ENCODE data around the gene GSK3B.
A peak's percentile ranks its signal among the peaks of the same experiment; 100 is the strongest.

The GSK3B gene

DNA sequence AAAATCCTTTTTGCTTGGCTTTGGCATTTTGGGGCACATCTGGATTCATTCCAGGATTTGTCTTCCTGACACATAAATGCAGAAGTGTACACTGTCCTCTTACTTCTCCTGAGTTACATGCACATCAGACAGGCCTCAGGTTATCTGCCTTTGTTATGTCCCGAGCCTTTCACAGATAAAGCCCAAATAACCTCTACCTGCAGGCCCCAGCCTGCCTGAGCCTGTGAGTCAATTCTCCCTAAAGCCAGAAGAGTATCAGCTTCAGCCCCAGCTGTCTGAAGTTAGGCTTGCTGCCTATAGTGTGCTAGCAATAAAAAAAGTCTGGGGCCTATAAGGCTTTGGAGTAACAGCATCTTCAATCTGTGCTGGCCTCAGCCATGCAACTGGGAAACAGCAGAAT is 17.7 kb upstream of the GSK3B start:
- DNase-seq (no peak), ATAC-seq (no peak)
- Mint-ChIP-seq H3K9me3 (peaks cover 2 to 3% of the 10 kb centered on the region in 2 donors), H3K27me3 (no peaks in the 10 kb centered on the region), H3K4me1 (no peaks in the 10 kb centered on the region), H3K4me3 (no peak overlapping the region), H3K27ac (no peak overlapping the region)

DNA sequence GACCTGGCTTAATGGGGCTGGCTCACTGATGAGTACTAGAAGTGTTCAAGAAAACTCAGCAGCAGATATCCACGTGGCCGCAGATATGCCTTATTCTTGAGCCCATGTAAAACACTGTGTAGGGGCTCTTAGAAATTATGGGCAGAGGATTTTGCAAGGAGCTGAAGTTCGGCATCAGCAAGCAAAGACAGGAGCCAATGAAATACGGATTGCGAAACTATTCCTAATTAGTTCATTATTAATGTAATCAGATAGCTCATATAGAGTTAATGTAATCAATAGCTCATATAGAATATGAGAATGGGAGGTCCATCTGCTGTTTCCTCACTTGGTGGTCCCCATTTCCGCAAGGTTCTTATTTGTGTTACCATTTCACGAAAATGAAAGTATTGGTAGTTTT is 9.0 kb upstream of the GSK3B start:
- Mint-ChIP-seq H3K4me3 (no peak overlapping the region), H3K27me3 (no peaks in the 10 kb centered on the region), H3K4me1 (peaks cover 16% of the 10 kb centered on the region), H3K27ac (no peak overlapping the region), H3K9me3 (no peaks in the 10 kb centered on the region)
- DNase-seq (no peak), ATAC-seq (no peak)

DNA sequence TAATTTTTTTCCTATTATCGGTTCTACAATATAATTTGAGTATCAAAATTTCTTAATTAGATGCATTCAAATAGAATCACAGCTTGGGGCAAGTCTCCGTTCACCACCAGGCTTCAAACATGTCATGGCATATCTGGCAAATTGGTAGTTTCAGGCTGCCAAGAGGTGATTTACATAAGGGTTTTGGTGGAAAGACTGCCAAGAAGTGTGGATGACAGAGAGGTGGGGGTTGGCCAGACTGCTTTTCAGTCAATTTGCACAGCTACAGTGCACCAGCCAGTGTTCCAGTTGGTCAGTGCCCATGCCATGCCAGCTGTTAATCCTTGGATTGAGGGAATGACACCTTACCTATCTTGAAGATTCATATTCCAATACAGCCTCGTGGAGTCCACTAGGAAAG is 8.4 kb upstream of the GSK3B start:
- no peaks in the 10 kb centered on the region for H3K27me3 Mint-ChIP-seq
- H3K27ac Mint-ChIP-seq: no peak overlapping the region
- no peak for ATAC-seq
- peaks cover 16% of the 10 kb centered on the region for H3K4me1 Mint-ChIP-seq
- no peak for DNase-seq
- no peaks in the 10 kb centered on the region for H3K9me3 Mint-ChIP-seq
- no peak overlapping the region for H3K4me3 Mint-ChIP-seq

DNA sequence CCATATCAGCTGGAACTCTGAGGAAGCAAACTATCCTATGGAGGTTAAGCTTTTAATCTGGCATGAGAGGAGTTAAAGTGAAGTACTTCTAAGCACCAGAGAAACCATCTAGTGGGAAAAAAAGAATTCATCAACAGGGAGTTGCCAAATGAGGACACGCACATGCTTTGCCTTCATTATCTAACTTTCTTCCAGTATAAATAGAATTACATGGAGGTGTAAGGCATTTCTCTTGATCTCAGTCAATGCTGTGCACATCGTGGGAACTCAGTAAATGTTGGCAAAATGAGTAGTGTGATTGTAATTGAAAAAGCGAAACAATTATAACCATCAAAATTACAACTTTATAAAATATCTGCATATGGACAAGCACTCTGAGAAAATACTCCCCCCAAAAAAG is 8.0 kb upstream of the GSK3B start:
- ATAC-seq (no peak), DNase-seq (no peak)
- Mint-ChIP-seq H3K9me3 (no peaks in the 10 kb centered on the region), H3K4me1 (peaks cover 19% of the 10 kb centered on the region), H3K27ac (no peak overlapping the region), H3K27me3 (no peaks in the 10 kb centered on the region), H3K4me3 (no peak overlapping the region)

DNA sequence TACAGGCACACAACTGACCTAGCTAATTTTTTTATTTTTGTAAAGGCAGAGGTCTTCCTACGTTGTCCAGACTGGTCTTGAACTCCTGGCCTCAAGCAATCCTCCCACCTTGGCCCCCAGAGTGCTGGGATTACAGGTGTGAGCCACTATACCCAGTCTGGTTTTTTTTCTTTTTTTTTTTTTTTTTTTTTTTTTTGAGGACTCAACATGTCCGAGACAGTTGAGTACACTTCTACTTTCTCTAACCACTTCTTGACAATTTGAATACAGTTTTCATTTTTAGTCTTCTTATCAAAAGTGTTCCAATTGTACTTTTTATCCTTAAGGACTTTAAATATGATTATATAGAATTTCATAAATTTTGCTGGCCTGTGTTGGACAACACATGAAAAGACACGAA is 7.4 kb upstream of the GSK3B start:
- Mint-ChIP-seq H3K27ac (no peak overlapping the region), H3K4me1 (peaks cover 25% of the 10 kb centered on the region), H3K27me3 (no peaks in the 10 kb centered on the region), H3K4me3 (no peak overlapping the region), H3K9me3 (no peaks in the 10 kb centered on the region)
- ATAC-seq (no peak), DNase-seq (no peak)

DNA sequence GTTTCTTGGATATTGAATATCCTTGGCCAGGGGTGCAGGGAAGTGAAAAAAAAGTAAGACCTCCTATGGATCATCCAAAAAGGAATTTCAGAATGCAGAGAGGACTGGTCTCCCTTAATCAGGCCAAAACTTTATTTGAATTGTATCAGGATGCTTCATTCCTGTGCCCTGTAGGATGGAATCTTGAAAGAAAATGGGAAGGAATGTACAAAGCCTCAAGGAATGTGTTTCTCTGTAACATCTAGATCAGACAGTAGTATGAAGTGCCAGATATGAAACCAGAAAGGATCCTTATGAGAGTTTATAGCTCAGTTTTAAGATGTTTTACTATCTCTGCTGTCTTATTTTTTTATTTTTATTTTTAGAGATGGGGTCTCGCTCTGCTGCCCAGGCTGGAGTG is 6.5 kb upstream of the GSK3B start:
- Mint-ChIP-seq H3K27ac (no peak overlapping the region), H3K4me1 (peaks cover 33% of the 10 kb centered on the region), H3K27me3 (no peaks in the 10 kb centered on the region), H3K4me3 (no peak overlapping the region), H3K9me3 (no peaks in the 10 kb centered on the region)
- ATAC-seq (no peak), DNase-seq (no peak)

DNA sequence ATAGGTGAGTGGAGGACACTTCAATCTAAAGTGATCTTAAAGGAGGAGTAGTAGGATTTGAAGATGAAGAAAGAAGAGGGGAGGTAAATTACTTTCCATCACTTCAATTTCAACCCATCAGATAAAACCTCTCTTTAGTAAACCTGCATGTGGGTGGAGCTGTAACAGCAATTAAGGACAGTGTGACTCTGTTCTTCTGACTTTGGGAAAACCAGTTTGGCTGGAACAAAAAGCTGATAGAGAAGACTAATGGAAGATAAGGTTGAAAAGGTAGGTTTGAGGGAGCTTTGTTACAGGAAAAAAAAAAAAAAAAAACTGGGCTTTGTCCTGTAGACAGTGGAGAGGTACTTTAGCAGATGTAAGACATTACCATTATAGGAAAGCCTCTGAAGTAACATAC is 4.5 kb upstream of the GSK3B start:
- no peak overlapping the region for H3K4me3 Mint-ChIP-seq
- DNase-seq (no peak), ATAC-seq (no peak)
- H3K27ac Mint-ChIP-seq: no peak overlapping the region
- peaks cover 35% of the 10 kb centered on the region for H3K4me1 Mint-ChIP-seq
- H3K9me3 Mint-ChIP-seq: no peaks in the 10 kb centered on the region
- no peaks in the 10 kb centered on the region for H3K27me3 Mint-ChIP-seq

DNA sequence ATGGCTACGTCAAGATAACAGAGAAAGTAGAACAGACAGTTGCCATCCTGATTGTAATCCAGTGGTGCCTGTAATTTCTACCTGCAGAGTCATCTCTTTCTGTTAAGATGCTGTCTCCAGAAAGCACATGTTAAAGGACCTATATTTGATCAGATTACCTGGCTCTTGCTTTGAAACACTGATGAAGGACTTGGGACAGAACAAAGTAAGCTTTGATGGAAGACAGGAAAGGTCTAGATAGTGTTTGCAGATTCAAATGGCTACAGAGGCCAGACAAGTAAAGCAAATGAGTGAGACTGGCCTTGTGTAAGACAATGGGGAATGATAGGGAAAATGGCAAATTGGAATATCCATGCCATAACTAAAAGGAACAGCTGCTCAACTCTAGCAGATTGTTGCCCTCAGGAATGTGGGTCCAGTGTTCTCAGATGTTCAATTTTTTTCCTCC is 1.8 kb upstream of the GSK3B start:
- Mint-ChIP-seq H3K4me1 (peaks cover 33% of the 10 kb centered on the region), H3K9me3 (no peaks in the 10 kb centered on the region), H3K27ac (no peak overlapping the region), H3K27me3 (no peaks in the 10 kb centered on the region), H3K4me3 (no peak overlapping the region)
- no peak for DNase-seq
- ATAC-seq: no peak

DNA sequence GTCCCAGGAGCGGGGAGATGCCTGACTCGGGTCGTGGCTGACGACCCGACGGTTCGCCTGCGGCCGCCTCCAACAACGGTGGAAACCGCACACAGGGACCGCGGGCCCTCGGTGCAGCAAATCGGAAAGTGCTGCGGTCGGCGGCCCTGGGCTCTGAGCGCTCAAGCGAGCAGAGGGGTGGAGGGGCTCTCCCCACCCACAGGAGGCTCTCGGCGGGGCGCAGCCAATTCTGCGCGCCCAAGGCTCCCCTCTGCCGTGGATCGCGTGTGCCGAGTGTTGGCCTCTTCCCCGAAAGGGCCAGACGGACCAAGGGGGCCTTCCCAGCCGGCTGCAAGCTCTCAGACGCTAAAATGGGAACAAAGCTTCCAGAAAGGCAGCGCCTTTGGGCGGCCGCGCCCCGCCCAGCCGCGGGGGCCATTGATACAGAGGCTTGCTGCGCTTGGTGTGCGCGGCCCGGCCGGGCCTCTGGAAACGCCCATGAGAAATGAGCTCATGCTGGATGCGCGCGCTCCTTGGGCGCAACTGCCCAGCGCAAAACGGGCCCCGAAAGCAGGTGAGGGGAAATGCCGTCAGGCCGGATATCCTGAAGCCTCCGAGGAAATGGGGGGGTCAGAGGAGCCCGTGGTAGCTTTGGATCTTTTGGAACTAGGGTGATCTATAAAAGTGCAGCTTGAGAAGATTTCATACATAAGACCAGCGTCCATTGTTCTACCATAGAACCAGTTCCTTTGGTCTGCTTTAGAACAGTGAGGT is 1.2 kb upstream of the GSK3B start:
- ATAC-seq (peak; percentile 63), DNase-seq (peak; percentile 90 to 94)
- H3K27me3 Mint-ChIP-seq: no peaks in the 10 kb centered on the region
- no peak overlapping the region for H3K27ac Mint-ChIP-seq
- H3K9me3 Mint-ChIP-seq: no peaks in the 10 kb centered on the region
- peaks cover 27% of the 10 kb centered on the region for H3K4me1 Mint-ChIP-seq
- no peak overlapping the region for H3K4me3 Mint-ChIP-seq

DNA sequence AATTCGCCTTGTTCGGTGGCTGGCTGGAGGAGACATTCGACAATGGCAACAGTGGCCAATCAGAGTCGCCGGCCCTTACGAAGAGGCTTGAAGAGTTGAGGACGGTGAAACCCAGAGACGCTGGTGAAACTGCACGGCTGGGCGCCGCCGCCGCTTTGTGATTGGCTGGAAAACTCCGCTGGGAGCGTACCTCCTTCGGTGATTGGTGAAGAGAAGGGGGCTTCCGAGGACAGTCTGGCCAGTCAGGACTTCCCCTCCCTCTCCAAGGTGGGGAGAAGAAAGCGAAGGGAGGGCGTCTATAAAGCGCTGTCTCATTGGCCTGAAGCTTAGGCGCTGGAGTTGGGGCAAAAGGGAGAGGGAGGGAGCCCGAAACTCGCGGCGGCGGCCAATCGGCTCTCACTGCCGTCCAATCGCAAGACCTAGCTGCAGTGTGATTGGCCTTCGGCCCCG is 554 bp upstream of the GSK3B start:
- H3K27ac Mint-ChIP-seq: no peak overlapping the region
- no peaks in the 10 kb centered on the region for H3K9me3 Mint-ChIP-seq
- ATAC-seq (peak; percentile 82), DNase-seq (peak; percentile 99)
- H3K4me1 Mint-ChIP-seq: peaks cover 26% of the 10 kb centered on the region
- no peaks in the 10 kb centered on the region for H3K27me3 Mint-ChIP-seq
- no peak overlapping the region for H3K4me3 Mint-ChIP-seq

DNA sequence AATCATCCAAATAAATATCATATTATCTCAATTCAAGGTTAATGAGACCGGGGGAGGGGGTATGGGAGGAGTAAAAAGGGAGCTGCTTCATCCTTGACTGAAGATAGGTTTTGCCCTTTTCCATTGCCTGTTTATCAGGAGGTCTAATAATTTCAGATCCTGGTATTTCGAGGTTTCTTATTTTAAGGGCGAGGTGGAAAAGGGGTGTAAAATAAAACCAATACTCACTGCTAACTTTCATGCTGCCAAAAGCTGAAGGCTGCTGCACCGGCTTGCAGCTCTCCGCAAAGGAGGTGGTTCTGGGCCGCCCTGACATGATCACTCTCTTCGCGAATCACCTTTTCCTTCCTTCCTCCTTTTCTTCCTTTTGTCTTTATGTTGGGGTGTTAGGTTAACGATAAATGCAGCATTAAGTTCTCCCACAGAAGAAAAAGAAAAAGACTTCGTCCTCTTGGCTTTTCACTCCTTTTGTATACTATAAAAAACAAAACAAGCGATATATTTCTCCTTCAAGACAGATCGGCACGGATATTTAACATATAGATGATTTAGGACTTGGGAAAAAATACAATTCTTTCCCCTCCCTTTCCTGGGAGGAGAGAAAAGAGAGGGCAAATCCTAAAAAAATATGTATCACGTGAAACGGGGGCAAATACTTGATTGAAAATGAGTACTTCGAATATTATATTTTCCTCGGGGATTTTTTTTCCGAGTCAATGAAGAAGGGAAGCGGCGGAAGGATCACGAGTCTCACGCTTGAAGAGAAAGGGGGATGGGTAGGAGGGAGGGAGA is 932 bp downstream of the GSK3B start:
- peak; percentile 14 to 17 for DNase-seq
- peaks cover 30% of the 10 kb centered on the region for H3K4me1 Mint-ChIP-seq
- H3K27me3 Mint-ChIP-seq: no peaks in the 10 kb centered on the region
- ATAC-seq: no peak
- H3K27ac Mint-ChIP-seq: no peak overlapping the region
- no peaks in the 10 kb centered on the region for H3K9me3 Mint-ChIP-seq
- no peak overlapping the region for H3K4me3 Mint-ChIP-seq

DNA sequence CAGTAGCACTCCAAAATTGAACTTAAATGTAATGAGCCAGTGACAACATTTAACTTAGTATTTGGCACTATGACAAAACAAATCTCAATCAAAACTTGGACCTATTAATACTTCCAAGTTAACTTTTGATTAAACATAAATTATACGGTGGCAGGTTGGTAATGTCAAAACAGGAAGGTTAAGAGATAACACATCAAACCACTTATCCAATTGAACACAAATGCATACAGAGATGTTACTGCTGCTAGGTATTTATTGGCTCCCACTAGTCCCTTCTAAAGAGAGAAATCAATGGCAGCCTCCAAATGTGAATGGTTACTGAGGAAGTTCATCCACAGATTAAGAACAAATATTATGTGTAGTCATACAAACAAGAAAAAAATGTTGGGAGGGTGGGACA is 1.8 kb downstream of the GSK3B start:
- Mint-ChIP-seq H3K4me3 (no peak overlapping the region), H3K27ac (no peak overlapping the region), H3K9me3 (no peaks in the 10 kb centered on the region), H3K27me3 (no peaks in the 10 kb centered on the region), H3K4me1 (peaks cover 36% of the 10 kb centered on the region)
- ATAC-seq (no peak), DNase-seq (no peak)

DNA sequence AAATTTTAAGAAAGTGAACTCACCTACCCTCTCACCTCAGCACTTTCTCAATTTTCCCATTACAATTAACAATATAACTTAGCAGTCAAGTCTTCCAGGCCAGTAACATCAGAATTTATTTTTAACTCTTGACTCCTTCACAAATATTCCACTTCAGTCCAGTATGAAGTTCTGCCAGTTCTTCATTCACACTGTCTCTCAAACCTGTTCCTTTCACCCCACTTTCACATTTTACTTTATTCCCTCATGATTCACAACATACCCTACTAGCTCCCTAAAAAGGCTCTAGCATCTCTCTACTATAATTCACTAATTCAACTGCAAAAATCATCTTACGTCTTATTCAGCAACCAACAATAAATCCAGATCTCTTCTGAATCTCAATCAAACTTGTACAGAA is 3.8 kb downstream of the GSK3B start:
- H3K9me3 Mint-ChIP-seq: no peaks in the 10 kb centered on the region
- no peak overlapping the region for H3K4me3 Mint-ChIP-seq
- no peak overlapping the region for H3K27ac Mint-ChIP-seq
- ATAC-seq (no peak), DNase-seq (no peak)
- no peaks in the 10 kb centered on the region for H3K27me3 Mint-ChIP-seq
- H3K4me1 Mint-ChIP-seq: peaks cover 23% of the 10 kb centered on the region

DNA sequence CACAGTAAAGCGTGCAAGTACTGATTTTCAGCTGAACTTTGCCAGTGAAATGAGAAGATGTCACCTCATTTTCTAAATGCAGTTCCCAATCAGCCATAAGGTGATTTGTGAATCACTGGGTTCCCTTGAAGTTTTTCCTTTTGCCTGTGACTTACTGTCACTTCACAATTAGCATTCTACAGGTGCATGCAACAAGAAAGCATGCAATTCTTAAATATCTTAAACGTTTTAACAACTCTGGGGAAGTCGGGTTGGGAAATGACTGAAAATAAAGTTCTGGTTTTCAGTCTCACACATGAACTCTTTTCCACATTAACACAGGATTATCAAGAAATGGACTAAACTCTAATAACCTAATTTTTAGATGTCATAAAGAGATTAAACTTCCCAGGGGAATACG is 5.2 kb downstream of the GSK3B start:
- ATAC-seq: no peak
- no peaks in the 10 kb centered on the region for H3K27me3 Mint-ChIP-seq
- peaks cover 28% of the 10 kb centered on the region for H3K4me1 Mint-ChIP-seq
- no peak overlapping the region for H3K27ac Mint-ChIP-seq
- H3K4me3 Mint-ChIP-seq: peak overlapping the region; percentile 3 to 20
- H3K9me3 Mint-ChIP-seq: no peaks in the 10 kb centered on the region
- DNase-seq: no peak

DNA sequence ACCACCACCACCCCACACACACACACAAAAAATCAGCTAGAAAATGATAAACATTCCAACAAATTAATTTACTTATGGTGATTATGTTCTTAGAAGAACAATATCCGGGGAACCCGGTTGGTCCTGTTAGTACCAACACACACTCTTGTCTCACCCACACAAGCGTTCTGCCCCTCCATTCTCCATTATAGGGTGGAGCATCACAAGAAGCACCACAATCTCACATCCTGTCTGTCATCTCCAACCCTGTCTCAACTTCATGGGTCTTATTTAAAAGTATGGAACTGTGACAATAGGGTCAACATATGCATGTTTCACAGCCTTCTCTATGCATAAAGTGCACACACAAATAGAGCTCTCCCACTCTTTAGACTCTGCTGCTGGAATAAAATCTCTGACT is 5.6 kb downstream of the GSK3B start:
- Mint-ChIP-seq H3K4me3 (peak overlapping the region; percentile 3 to 20), H3K9me3 (no peaks in the 10 kb centered on the region), H3K4me1 (peaks cover 31% of the 10 kb centered on the region), H3K27ac (peak overlapping the region in 1 of 2 donors; percentile 48), H3K27me3 (no peaks in the 10 kb centered on the region)
- no peak for DNase-seq
- peak; percentile 62 for ATAC-seq

DNA sequence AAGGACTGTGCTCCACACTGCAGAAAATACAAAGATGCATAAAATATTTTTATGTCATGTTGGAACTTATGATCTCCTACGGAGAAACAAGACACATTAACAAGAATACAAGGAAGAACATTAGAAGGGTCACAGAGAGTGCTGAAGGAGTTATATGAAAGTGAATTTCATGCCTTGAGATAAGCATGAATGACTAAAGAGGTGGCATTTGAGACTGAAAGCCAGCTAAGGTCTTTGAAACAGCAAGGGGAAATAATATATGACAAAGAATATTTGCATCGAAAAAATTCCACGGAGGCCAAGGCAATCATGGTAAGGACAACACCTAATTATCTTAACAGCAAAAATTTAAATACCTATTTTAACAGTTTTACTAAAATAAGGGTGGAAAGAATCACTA is 12.5 kb downstream of the GSK3B start:
- H3K27me3 Mint-ChIP-seq: no peaks in the 10 kb centered on the region
- no peak overlapping the region for H3K4me3 Mint-ChIP-seq
- no peak for ATAC-seq

More for the DNA sequence above, 12.5 kb downstream of the GSK3B start:
- no peaks in the 10 kb centered on the region for H3K9me3 Mint-ChIP-seq
- DNase-seq: no peak
- peaks cover 61% of the 10 kb centered on the region for H3K4me1 Mint-ChIP-seq
- H3K27ac Mint-ChIP-seq: no peak overlapping the region

Measured in stimulated activated naive CD8-positive, alpha-beta T cell treated with anti-CD3 and anti-CD28 coated beads, Interleukin-15, amount 100 ng/mL, for 72 hours (primary cell).